Liver (tissue), 9 donors: ENCODE measurements around the gene PDLIM5. TPM values are rescaled to one million over a fixed set of nuclear protein-coding genes. Genes with fewer than 3 reads are reported as not detected.
A peak's percentile ranks its signal among the peaks of the same experiment; 100 is the strongest.

Source experiments
- DNase-seq: peaks from one replicate; pipeline ENCODE4 v3.0.0-alpha.2; 2017; ENCODE audit warnings: low spot score
- H3K27ac ChIP-seq, 2 donors: one replicate each; pipeline ENCODE4 v1.7.0; 2013; ENCODE audit warnings: inconsistent platforms in 2 of 2, low read length in 2 of 2, control low read depth in 1 of 2, low read depth in 1 of 2, mild to moderate bottlenecking in 1 of 2
- H3K27me3 ChIP-seq, 4 donors: one replicate each; pipeline versions ENCODE4 v1.6.1 to v1.7.0; 2013; ENCODE audit warnings: low read length in 3 of 4, inconsistent platforms in 1 of 4, mild to moderate bottlenecking in 1 of 4, moderate library complexity in 1 of 4; ENCODE audit not compliant: control insufficient read depth in 4 of 4, insufficient read depth in 4 of 4
- H3K36me3 ChIP-seq, 4 donors: one replicate each; pipeline versions ENCODE4 v1.6.1 to v1.7.0; 2013; ENCODE audit warnings: low read length in 3 of 4, mild to moderate bottlenecking in 3 of 4, low read depth in 1 of 4, moderate library complexity in 1 of 4; ENCODE audit not compliant: control insufficient read depth in 4 of 4, insufficient read depth in 3 of 4
- H3K4me1 ChIP-seq, 4 donors: one replicate each; pipeline versions ENCODE4 v1.6.1 to v1.7.0; 2013; ENCODE audit warnings: low read length in 3 of 4, mild to moderate bottlenecking in 3 of 4, moderate library complexity in 1 of 4; ENCODE audit not compliant: control insufficient read depth in 4 of 4, insufficient read depth in 4 of 4
- H3K4me3 ChIP-seq, 3 donors: one replicate each; pipeline versions ENCODE4 v1.6.1 to v1.7.0; 2013; ENCODE audit warnings: low read length in 3 of 3, control low read depth in 1 of 3, low read depth in 1 of 3, mild to moderate bottlenecking in 1 of 3
- H3K9ac ChIP-seq, 2 donors: one replicate each; pipeline ENCODE4 v1.7.0; 2013; ENCODE audit warnings: low read length in 2 of 2, mild to moderate bottlenecking in 2 of 2, moderate library complexity in 2 of 2, control low read depth in 1 of 2, low read depth in 1 of 2
- H3K9me3 ChIP-seq, 4 donors: one replicate each; pipeline versions ENCODE4 v1.6.1 to v1.7.0; 2013; ENCODE audit warnings: low read length in 3 of 4; ENCODE audit not compliant: control insufficient read depth in 4 of 4
- EGR1 ChIP-seq, 2 donors: IDR thresholded peaks; 2 replicates each; pipeline ENCODE4 v1.6.1; 2016 to 2018; ENCODE audit warnings: antibody characterized with exemption in 2 of 2, low read depth in 2 of 2
- FOXA1 ChIP-seq: IDR thresholded peaks from 2 replicates; pipeline ENCODE4 v1.6.1; 2016; ENCODE audit warnings: antibody characterized with exemption
- FOXA2 ChIP-seq: IDR thresholded peaks from 2 replicates; pipeline ENCODE4 v1.6.1; 2016; ENCODE audit warnings: antibody characterized with exemption
- GABPA ChIP-seq, 2 donors: IDR thresholded peaks in 1 of 2; conservative IDR thresholded peaks in 1 of 2; 2 replicates each; pipeline ENCODE4 v1.6.1; 2016; ENCODE audit warnings: antibody characterized with exemption in 2 of 2, mild to moderate bottlenecking in 1 of 2, moderate library complexity in 1 of 2
- HNF4A ChIP-seq, 2 donors: conservative IDR thresholded peaks; 2 replicates each; pipeline ENCODE4 v1.6.1; 2016; ENCODE audit warnings: antibody characterized with exemption in 2 of 2, mild to moderate bottlenecking in 2 of 2
- HNF4G ChIP-seq: IDR thresholded peaks from 2 replicates; pipeline ENCODE4 v1.6.1; 2016; ENCODE audit warnings: antibody characterized with exemption
- JUND ChIP-seq, 2 donors: IDR thresholded peaks; 2 replicates each; pipeline ENCODE4 v1.6.1; 2016; ENCODE audit warnings: antibody characterized with exemption in 2 of 2
- NR2F2 ChIP-seq: IDR thresholded peaks from 2 replicates; pipeline ENCODE4 v1.6.1; 2016; ENCODE audit warnings: antibody characterized with exemption
- RAD21 ChIP-seq, 2 donors: IDR thresholded peaks; 2 replicates each; pipeline ENCODE4 v1.6.1; 2016; ENCODE audit warnings: antibody characterized with exemption in 2 of 2, mild to moderate bottlenecking in 2 of 2
- RXRA ChIP-seq, 2 donors: IDR thresholded peaks; 2 replicates each; pipeline ENCODE4 v1.6.1; 2017 to 2018; ENCODE audit warnings: antibody characterized with exemption in 2 of 2, mild to moderate bottlenecking in 1 of 2
- SP1 ChIP-seq: IDR thresholded peaks from 2 replicates; pipeline ENCODE4 v1.6.1; 2018; ENCODE audit warnings: antibody characterized with exemption, mild to moderate bottlenecking
- TAF1 ChIP-seq: conservative IDR thresholded peaks from 2 replicates; pipeline ENCODE4 v1.6.1; 2016; ENCODE audit warnings: antibody characterized with exemption, mild to moderate bottlenecking
- YY1 ChIP-seq: IDR thresholded peaks from 2 replicates; pipeline ENCODE4 v1.6.1; 2016; ENCODE audit warnings: antibody characterized with exemption, mild to moderate bottlenecking
- WGBS: extraction: QIAGEN DNeasy Blood & Tissue Kit; methylation state at CpG from one replicate; pipeline ENCODE4 v1.1.7; 2013; 5-methylcytosine and 5-hydroxymethylcytosine counted together
- polyA plus RNA-seq, 2 donors: library from polyadenylated mRNA; stranded (reverse) in 1 of 2; unstranded in 1 of 2; fragments of 200-250 nt in 1 of 2; fragments of >200 nt in 1 of 2; fragmentation: Nextera tagmentation in 1 of 2; extraction: Ambion mirVana in 1 of 2; gene quantifications; one replicate each; pipeline versions ENCODE4 v1.2.1 to v1.2.3, GENCODE V29; 2013 to 2015
- total RNA-seq, 2 donors: library from RNA; depleted of rRNA; stranded (reverse); fragments of >200 nt; gene quantifications; one replicate each; pipeline ENCODE4 v1.2.3, GENCODE V29; 2014
- TF ChIP-seq, protein P1 (sequence below): IDR thresholded peaks from 2 replicates; pipeline ENCODE4 v1.6.1; 2016; ENCODE audit warnings: antibody characterized with exemption, mild to moderate bottlenecking
- TF ChIP-seq, protein P2 (sequence below): IDR thresholded peaks from 2 replicates; pipeline ENCODE4 v1.6.1; 2016; ENCODE audit warnings: antibody characterized with exemption
- TF ChIP-seq, protein P3 (sequence below): IDR thresholded peaks from 2 replicates; pipeline ENCODE4 v1.6.1; 2016; ENCODE audit warnings: antibody characterized with exemption
- TF ChIP-seq, protein P4 (sequence below): fragments of 150-350 bp; IDR thresholded peaks from 2 replicates; pipeline ENCODE4 v1.5.1; 2017; ENCODE audit warnings: improper control_type of control experiment, low read depth, low read length; ENCODE audit not compliant: missing input control
- TF ChIP-seq, protein P5 (sequence below): IDR thresholded peaks from 2 replicates; pipeline ENCODE4 v1.6.1; 2016; ENCODE audit warnings: antibody characterized with exemption
- donor health status: healthy.
- donor health status: healthy.
- donor health status: healthy.
- donor health status: healthy.
- donor health status: healthy.

PDLIM5 gene
- total and polyA plus RNA-seq, 4 donors, result 19.1 to 114 (median 67.8) TPM

DNA sequence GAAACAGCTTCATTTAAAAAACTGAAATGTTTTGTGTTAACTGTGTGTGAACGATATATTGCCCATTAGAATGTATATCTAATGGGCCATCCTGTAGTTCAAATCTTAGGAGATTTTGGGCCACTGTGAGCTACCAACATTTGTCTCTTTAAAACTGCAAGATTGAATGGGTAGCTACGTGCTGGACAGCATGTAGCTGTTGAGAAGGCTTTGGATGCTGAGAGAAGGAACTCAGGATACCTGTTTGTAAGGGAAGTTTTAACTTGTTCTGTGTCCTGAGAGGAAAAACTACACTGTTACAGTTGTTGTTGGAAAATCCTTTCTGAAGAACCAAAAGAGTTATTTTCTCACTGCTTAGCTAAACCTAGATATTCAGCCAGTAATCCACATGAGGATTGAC, 45.9 kb downstream of the PDLIM5 start:
- 87% methylated on average over 2 of the region's 2 CpGs for WGBS
- Histone ChIP-seq H3K4me3 (no peak overlapping the region), H3K36me3 (peaks cover 0 to 3% (median 0%) of the 10 kb centered on the region in 4 donors), H3K9ac (no peak overlapping the region), H3K4me1 (peaks cover 0 to 4% (median 2%) of the 10 kb centered on the region in 4 donors), H3K27me3 (no peaks in the 10 kb centered on the region), H3K27ac (no peak overlapping the region), H3K9me3 (no peaks in the 10 kb centered on the region)
- TF ChIP-seq HNF4G (no peak), HNF4A (conservative IDR thresholded peaks at IDR 0.05) (no peak), NR2F2 (no peak), JUND (IDR thresholded peaks at IDR 0.05) (no peak)
- TF ChIP-seq, protein P1, sequence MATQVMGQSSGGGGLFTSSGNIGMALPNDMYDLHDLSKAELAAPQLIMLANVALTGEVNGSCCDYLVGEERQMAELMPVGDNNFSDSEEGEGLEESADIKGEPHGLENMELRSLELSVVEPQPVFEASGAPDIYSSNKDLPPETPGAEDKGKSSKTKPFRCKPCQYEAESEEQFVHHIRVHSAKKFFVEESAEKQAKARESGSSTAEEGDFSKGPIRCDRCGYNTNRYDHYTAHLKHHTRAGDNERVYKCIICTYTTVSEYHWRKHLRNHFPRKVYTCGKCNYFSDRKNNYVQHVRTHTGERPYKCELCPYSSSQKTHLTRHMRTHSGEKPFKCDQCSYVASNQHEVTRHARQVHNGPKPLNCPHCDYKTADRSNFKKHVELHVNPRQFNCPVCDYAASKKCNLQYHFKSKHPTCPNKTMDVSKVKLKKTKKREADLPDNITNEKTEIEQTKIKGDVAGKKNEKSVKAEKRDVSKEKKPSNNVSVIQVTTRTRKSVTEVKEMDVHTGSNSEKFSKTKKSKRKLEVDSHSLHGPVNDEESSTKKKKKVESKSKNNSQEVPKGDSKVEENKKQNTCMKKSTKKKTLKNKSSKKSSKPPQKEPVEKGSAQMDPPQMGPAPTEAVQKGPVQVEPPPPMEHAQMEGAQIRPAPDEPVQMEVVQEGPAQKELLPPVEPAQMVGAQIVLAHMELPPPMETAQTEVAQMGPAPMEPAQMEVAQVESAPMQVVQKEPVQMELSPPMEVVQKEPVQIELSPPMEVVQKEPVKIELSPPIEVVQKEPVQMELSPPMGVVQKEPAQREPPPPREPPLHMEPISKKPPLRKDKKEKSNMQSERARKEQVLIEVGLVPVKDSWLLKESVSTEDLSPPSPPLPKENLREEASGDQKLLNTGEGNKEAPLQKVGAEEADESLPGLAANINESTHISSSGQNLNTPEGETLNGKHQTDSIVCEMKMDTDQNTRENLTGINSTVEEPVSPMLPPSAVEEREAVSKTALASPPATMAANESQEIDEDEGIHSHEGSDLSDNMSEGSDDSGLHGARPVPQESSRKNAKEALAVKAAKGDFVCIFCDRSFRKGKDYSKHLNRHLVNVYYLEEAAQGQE, result peak; percentile 65
- no peak for DNase-seq

DNA sequence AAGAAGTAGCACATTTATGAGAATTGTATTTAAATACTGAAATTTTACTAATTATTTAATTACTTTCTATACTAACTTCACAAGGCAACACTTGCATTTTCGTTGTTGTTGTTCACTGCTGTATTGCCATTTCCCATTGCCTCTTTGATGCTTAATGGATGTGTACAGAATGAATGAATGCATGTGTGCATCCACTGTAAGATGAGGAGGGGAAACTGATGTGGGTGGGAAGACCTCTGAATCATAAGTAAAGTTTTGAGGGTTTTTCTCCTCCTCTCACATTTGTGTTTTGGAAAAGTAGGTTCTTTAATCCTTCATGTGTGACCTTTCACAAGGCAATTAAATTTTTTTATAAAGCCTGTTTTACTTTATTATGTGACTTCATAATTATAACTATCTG, 46.8 kb downstream of the PDLIM5 start:
- Histone ChIP-seq H3K27ac (no peak overlapping the region), H3K36me3 (peaks cover 0 to 3% (median 0%) of the 10 kb centered on the region in 4 donors), H3K27me3 (no peaks in the 10 kb centered on the region), H3K9ac (no peak overlapping the region), H3K4me3 (no peak overlapping the region), H3K9me3 (no peaks in the 10 kb centered on the region), H3K4me1 (peaks cover 0 to 6% (median 2%) of the 10 kb centered on the region in 4 donors)
- 92% methylated on average over 1 of the region's 1 CpG for WGBS
- TF ChIP-seq, protein P2, sequence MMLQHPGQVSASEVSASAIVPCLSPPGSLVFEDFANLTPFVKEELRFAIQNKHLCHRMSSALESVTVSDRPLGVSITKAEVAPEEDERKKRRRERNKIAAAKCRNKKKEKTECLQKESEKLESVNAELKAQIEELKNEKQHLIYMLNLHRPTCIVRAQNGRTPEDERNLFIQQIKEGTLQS, result no peak
- no peak for TF ChIP-seq TAF1
- TF ChIP-seq FOXA1, result no peak
- no peak for TF ChIP-seq RXRA (IDR thresholded peaks at IDR 0.05)
- no peak for TF ChIP-seq SP1
- no peak for TF ChIP-seq RAD21 (IDR thresholded peaks at IDR 0.05)
- no peak for TF ChIP-seq GABPA (IDR thresholded peaks at IDR 0.05 in 1 of 2, conservative IDR thresholded peaks at IDR 0.05 in 1 of 2)
- TF ChIP-seq NR2F2, result no peak
- TF ChIP-seq HNF4G, result no peak
- no peak for TF ChIP-seq JUND (IDR thresholded peaks at IDR 0.05)
- TF ChIP-seq, protein P3, sequence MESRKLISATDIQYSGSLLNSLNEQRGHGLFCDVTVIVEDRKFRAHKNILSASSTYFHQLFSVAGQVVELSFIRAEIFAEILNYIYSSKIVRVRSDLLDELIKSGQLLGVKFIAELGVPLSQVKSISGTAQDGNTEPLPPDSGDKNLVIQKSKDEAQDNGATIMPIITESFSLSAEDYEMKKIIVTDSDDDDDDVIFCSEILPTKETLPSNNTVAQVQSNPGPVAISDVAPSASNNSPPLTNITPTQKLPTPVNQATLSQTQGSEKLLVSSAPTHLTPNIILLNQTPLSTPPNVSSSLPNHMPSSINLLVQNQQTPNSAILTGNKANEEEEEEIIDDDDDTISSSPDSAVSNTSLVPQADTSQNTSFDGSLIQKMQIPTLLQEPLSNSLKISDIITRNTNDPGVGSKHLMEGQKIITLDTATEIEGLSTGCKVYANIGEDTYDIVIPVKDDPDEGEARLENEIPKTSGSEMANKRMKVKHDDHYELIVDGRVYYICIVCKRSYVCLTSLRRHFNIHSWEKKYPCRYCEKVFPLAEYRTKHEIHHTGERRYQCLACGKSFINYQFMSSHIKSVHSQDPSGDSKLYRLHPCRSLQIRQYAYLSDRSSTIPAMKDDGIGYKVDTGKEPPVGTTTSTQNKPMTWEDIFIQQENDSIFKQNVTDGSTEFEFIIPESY, result no peak
- TF ChIP-seq, protein P4, sequence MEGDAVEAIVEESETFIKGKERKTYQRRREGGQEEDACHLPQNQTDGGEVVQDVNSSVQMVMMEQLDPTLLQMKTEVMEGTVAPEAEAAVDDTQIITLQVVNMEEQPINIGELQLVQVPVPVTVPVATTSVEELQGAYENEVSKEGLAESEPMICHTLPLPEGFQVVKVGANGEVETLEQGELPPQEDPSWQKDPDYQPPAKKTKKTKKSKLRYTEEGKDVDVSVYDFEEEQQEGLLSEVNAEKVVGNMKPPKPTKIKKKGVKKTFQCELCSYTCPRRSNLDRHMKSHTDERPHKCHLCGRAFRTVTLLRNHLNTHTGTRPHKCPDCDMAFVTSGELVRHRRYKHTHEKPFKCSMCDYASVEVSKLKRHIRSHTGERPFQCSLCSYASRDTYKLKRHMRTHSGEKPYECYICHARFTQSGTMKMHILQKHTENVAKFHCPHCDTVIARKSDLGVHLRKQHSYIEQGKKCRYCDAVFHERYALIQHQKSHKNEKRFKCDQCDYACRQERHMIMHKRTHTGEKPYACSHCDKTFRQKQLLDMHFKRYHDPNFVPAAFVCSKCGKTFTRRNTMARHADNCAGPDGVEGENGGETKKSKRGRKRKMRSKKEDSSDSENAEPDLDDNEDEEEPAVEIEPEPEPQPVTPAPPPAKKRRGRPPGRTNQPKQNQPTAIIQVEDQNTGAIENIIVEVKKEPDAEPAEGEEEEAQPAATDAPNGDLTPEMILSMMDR, result no peak
- no peak for TF ChIP-seq YY1
- no peak for TF ChIP-seq EGR1 (IDR thresholded peaks at IDR 0.05; ENCODE audit: low read depth in 2 of 2)
- TF ChIP-seq, protein P5, sequence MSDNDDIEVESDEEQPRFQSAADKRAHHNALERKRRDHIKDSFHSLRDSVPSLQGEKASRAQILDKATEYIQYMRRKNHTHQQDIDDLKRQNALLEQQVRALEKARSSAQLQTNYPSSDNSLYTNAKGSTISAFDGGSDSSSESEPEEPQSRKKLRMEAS, result no peak
- no peak for TF ChIP-seq HNF4A (conservative IDR thresholded peaks at IDR 0.05)
- TF ChIP-seq, protein P1, result no peak
- TF ChIP-seq FOXA2, result no peak
- DNase-seq, result no peak
